Measurements from ENCODE around the gene GRM8. TPM values are rescaled to one million over a fixed set of nuclear protein-coding genes. Genes with fewer than 3 reads are reported as not detected.

Gene GRM8
- total and polyA plus RNA-seq, 9 of the 15 experiments (the other 6 are each of a cell fraction or from before 2014, with no cell fraction given), result 0.13 TPM; not detected in 7

GRCh38 chr7:126511046-126511445 lies 741.7 kb downstream of the GRM8 start:
- H3K4me2 ChIP-seq (ENCODE audit: insufficient read depth, low read length), result no peak overlapping the region
- no peak overlapping the region for H3K9ac ChIP-seq (ENCODE audit: insufficient read depth in 1 of 2, low read depth in 2 of 2, low read length in 2 of 2)
- H2AFZ ChIP-seq (ENCODE audit: low read depth, low read length), result no peak overlapping the region
- H3K4me3 ChIP-seq, result no peak overlapping the region
- no peaks in the 10 kb centered on the region for H3K9me1 ChIP-seq (ENCODE audit: control insufficient read depth, insufficient read depth, low read length)
- no peaks in the 10 kb centered on the region for H3K79me2 ChIP-seq (ENCODE audit: control insufficient read depth, insufficient read depth, low read length)
- H3K27me3 ChIP-seq (ENCODE audit: control insufficient read depth in 2 of 2, insufficient read depth in 2 of 2, low read length in 2 of 2), result no peaks in the 10 kb centered on the region
- DNase-seq (ENCODE audit: extremely low read depth in 1 of 4, low spot score in 3 of 4), result no peak
- FAIRE-seq, result no peak
- no peaks in the 10 kb centered on the region for H3K4me1 ChIP-seq (replicated peaks in 1 of 2; ENCODE audit: control insufficient read depth in 2 of 2, insufficient read depth in 2 of 2, low read length in 2 of 2)
- BruUV-seq (replicated peaks), result no TSS peak
- H3K9me3 ChIP-seq (replicated peaks; ENCODE audit: control insufficient read depth, insufficient read depth, low read depth, low read length), result no peaks in the 10 kb centered on the region
- no peak overlapping the region for H3K27ac ChIP-seq (ENCODE audit: extremely low read depth, low read depth, low read length)
- ChIA-PET POLR2A (no interaction called here), CTCF (ENCODE audit: low intra/inter-chr PET ratio) (no interaction called here)
- intact Hi-C loops (cut with micrococcal nuclease), result loop anchor here (1.0 kb wide), 1 partner anchor 32 kb away; no protein-coding TSS in a partner anchor
- ATAC-seq, result no peak
- no peaks in the 10 kb centered on the region for H3K36me3 ChIP-seq (ENCODE audit: control insufficient read depth, insufficient read depth, low read length)
- 4% methylated on average over 2 of the region's 2 CpGs for WGBS (ENCODE audit: insufficient coverage, low coverage, missing lambda C conversion rate)
- no peaks in the 10 kb centered on the region for H4K20me1 ChIP-seq (replicated peaks; ENCODE audit: control insufficient read depth, insufficient read depth, low read length)
- in situ Hi-C loops (cut with MboI), result no loop called here
- no peak for TF ChIP-seq SAP30 (IDR thresholded peaks at IDR 0.05; ENCODE audit: borderline replicate concordance, insufficient read depth, low read depth, low read length, poor library complexity, severe bottlenecking)
- TF ChIP-seq, protein P1, sequence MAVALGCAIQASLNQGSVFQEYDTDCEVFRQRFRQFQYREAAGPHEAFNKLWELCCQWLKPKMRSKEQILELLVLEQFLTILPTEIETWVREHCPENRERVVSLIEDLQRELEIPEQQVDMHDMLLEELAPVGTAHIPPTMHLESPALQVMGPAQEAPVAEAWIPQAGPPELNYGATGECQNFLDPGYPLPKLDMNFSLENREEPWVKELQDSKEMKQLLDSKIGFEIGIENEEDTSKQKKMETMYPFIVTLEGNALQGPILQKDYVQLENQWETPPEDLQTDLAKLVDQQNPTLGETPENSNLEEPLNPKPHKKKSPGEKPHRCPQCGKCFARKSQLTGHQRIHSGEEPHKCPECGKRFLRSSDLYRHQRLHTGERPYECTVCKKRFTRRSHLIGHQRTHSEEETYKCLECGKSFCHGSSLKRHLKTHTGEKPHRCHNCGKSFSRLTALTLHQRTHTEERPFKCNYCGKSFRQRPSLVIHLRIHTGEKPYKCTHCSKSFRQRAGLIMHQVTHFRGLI (CRISPR knock-in tag; IDR thresholded peaks at IDR 0.05), result no peak
- TF ChIP-seq, protein P2, sequence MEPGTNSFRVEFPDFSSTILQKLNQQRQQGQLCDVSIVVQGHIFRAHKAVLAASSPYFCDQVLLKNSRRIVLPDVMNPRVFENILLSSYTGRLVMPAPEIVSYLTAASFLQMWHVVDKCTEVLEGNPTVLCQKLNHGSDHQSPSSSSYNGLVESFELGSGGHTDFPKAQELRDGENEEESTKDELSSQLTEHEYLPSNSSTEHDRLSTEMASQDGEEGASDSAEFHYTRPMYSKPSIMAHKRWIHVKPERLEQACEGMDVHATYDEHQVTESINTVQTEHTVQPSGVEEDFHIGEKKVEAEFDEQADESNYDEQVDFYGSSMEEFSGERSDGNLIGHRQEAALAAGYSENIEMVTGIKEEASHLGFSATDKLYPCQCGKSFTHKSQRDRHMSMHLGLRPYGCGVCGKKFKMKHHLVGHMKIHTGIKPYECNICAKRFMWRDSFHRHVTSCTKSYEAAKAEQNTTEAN (CRISPR knock-in tag; IDR thresholded peaks at IDR 0.05), result no peak
- no peak for TF ChIP-seq MTA2 (IDR thresholded peaks at IDR 0.05; ENCODE audit: low read depth)
- TF ChIP-seq TBP (optimal IDR thresholded peaks at IDR 0.05; ENCODE audit: low read depth, low read length), result no peak
- TF ChIP-seq PCBP2 (IDR thresholded peaks at IDR 0.05; ENCODE audit: low read depth, low read length, poor library complexity, severe bottlenecking), result no peak
- TF ChIP-seq SMARCA4 (IDR thresholded peaks at IDR 0.05), result no peak
- TF ChIP-seq CREB3 (tag; conservative IDR thresholded peaks at IDR 0.05; ENCODE audit: low read depth), result no peak
- TF ChIP-seq E2F3 (CRISPR knock-in tag; IDR thresholded peaks at IDR 0.05), result no peak
- TF ChIP-seq NFATC3 (IDR thresholded peaks at IDR 0.05), result no peak
- TF ChIP-seq, protein P3, sequence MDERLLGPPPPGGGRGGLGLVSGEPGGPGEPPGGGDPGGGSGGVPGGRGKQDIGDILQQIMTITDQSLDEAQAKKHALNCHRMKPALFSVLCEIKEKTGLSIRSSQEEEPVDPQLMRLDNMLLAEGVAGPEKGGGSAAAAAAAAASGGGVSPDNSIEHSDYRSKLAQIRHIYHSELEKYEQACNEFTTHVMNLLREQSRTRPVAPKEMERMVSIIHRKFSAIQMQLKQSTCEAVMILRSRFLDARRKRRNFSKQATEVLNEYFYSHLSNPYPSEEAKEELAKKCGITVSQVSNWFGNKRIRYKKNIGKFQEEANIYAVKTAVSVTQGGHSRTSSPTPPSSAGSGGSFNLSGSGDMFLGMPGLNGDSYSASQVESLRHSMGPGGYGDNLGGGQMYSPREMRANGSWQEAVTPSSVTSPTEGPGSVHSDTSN (CRISPR knock-in tag; IDR thresholded peaks at IDR 0.05; ENCODE audit: low read depth), result no peak
- TF ChIP-seq, protein P3 (tag; conservative IDR thresholded peaks at IDR 0.05; ENCODE audit: low read depth), result no peak
- TF ChIP-seq ZNF12 (CRISPR knock-in tag; IDR thresholded peaks at IDR 0.05), result no peak
- TF ChIP-seq DNMT1 (IDR thresholded peaks at IDR 0.05), result no peak
- no peak for TF ChIP-seq CHD2 (IDR thresholded peaks at IDR 0.05; ENCODE audit: low read depth, low read length)
- TF ChIP-seq NRF1 (conservative IDR thresholded peaks at IDR 0.05 in 1 of 2, IDR thresholded peaks at IDR 0.05 in 1 of 2), result no peak

All from K562 (cell line).